ENCODE results near the gene FAM227B.
A peak's percentile ranks its signal among the peaks of the same experiment; 100 is the strongest.

FAM227B gene

GRCh38 chr15:49644364-49644794, 23.8 kb upstream of the FAM227B start:
- H2BK15ac ChIP-seq (replicated peaks; ENCODE audit: low read depth), result no peak overlapping the region
- H3K79me1 ChIP-seq (ENCODE audit: low read length), result no peaks in the 10 kb centered on the region
- no peak overlapping the region for H2BK120ac ChIP-seq (ENCODE audit: low read depth, low read length)
- no peak overlapping the region for H3K27ac ChIP-seq (ENCODE audit: low read depth, low read length)
- H4K5ac ChIP-seq (ENCODE audit: low read length), result no peak overlapping the region
- H3K56ac ChIP-seq (ENCODE audit: low read length), result no peak overlapping the region
- H3K4ac ChIP-seq (ENCODE audit: low read depth, low read length), result no peak overlapping the region
- H3K18ac ChIP-seq (ENCODE audit: low read length), result no peak overlapping the region
- H3K79me2 ChIP-seq (ENCODE audit: control insufficient read depth, insufficient read depth, low read length), result no peaks in the 10 kb centered on the region
- no CpG with 5 or more reads among the region's 1 CpG for WGBS (ENCODE audit: extremely low coverage, insufficient coverage, low lambda C conversion rate)
- H3K4me1 ChIP-seq (ENCODE audit: control insufficient read depth, low read depth, low read length), result peaks cover 6% of the 10 kb centered on the region
- no peaks in the 10 kb centered on the region for H3K36me3 ChIP-seq (ENCODE audit: control insufficient read depth, insufficient read depth, low read length)
- no peak overlapping the region for H3K9ac ChIP-seq (ENCODE audit: low read length)
- no peak overlapping the region for H3K23ac ChIP-seq (ENCODE audit: low read length)
- no peak overlapping the region for H3K4me2 ChIP-seq (ENCODE audit: low read length)
- peak; percentile 59 for DNase-seq
- H4K8ac ChIP-seq (ENCODE audit: low read depth, low read length), result no peak overlapping the region
- no peak overlapping the region for H2BK5ac ChIP-seq (ENCODE audit: low read length)
- H3K27me3 ChIP-seq (ENCODE audit: insufficient read depth, low read length, poor library complexity), result no peaks in the 10 kb centered on the region
- no peak overlapping the region for H3K4me3 ChIP-seq (ENCODE audit: low read length)
- H2AK5ac ChIP-seq (ENCODE audit: low read length), result no peak overlapping the region

- Histone ChIP-seq H3K4me3 (ENCODE audit: low read length) (no peak overlapping the region), H3K79me2 (ENCODE audit: control insufficient read depth, insufficient read depth, low read length) (no peaks in the 10 kb centered on the region), H3K56ac (ENCODE audit: low read length) (no peak overlapping the region), H3K9ac (ENCODE audit: low read length) (no peak overlapping the region), H3K79me1 (ENCODE audit: low read length) (no peaks in the 10 kb centered on the region), H3K27ac (ENCODE audit: low read depth, low read length) (no peak overlapping the region), H3K27me3 (ENCODE audit: insufficient read depth, low read length, poor library complexity) (no peaks in the 10 kb centered on the region), H4K5ac (ENCODE audit: low read length) (no peak overlapping the region), H3K4me2 (ENCODE audit: low read length) (no peak overlapping the region), H3K36me3 (ENCODE audit: control insufficient read depth, insufficient read depth, low read length) (no peaks in the 10 kb centered on the region), H2BK5ac (ENCODE audit: low read length) (no peak overlapping the region), H2BK15ac (replicated peaks; ENCODE audit: low read depth) (no peak overlapping the region), H3K18ac (ENCODE audit: low read length) (no peak overlapping the region), H2BK120ac (ENCODE audit: low read depth, low read length) (no peak overlapping the region), H2AK5ac (ENCODE audit: low read length) (no peak overlapping the region), H3K4ac (ENCODE audit: low read depth, low read length) (no peak overlapping the region), H3K4me1 (ENCODE audit: control insufficient read depth, low read depth, low read length) (no peaks in the 10 kb centered on the region), H3K23ac (ENCODE audit: low read length) (no peak overlapping the region), H4K8ac (ENCODE audit: low read depth, low read length) (no peak overlapping the region)
- DNase-seq, result peak; percentile 26
- no CpG with 5 or more reads among the region's 4 CpGs for WGBS (ENCODE audit: extremely low coverage, insufficient coverage, low lambda C conversion rate)
These were observed 17.2 kb upstream of the FAM227B start for GRCh38 chr15:49637857-49638256.

GRCh38 chr15:49628379-49628778, 7.8 kb upstream of the FAM227B start:
- no peak overlapping the region for H3K9ac ChIP-seq (ENCODE audit: low read length)
- no peak overlapping the region for H4K5ac ChIP-seq (ENCODE audit: low read length)
- H3K4me3 ChIP-seq (ENCODE audit: low read length), result no peak overlapping the region
- no peak overlapping the region for H3K56ac ChIP-seq (ENCODE audit: low read length)
- no peak overlapping the region for H3K4ac ChIP-seq (ENCODE audit: low read depth, low read length)
- no peak overlapping the region for H2BK15ac ChIP-seq (replicated peaks; ENCODE audit: low read depth)
- no peak overlapping the region for H3K4me2 ChIP-seq (ENCODE audit: low read length)
- WGBS (ENCODE audit: extremely low coverage, insufficient coverage, low lambda C conversion rate), result no CpG with 5 or more reads among the region's 2 CpGs
- H3K4me1 ChIP-seq (ENCODE audit: control insufficient read depth, low read depth, low read length), result no peaks in the 10 kb centered on the region
- peaks cover 6% of the 10 kb centered on the region for H3K79me1 ChIP-seq (ENCODE audit: low read length)
- DNase-seq, result no peak
- no peak overlapping the region for H3K27ac ChIP-seq (ENCODE audit: low read depth, low read length)
- no peak overlapping the region for H2AK5ac ChIP-seq (ENCODE audit: low read length)
- H3K18ac ChIP-seq (ENCODE audit: low read length), result no peak overlapping the region
- peaks cover 4% of the 10 kb centered on the region for H3K79me2 ChIP-seq (ENCODE audit: control insufficient read depth, insufficient read depth, low read length)
- no peak overlapping the region for H4K8ac ChIP-seq (ENCODE audit: low read depth, low read length)
- no peak overlapping the region for H2BK120ac ChIP-seq (ENCODE audit: low read depth, low read length)
- H2BK5ac ChIP-seq (ENCODE audit: low read length), result no peak overlapping the region
- no peaks in the 10 kb centered on the region for H3K27me3 ChIP-seq (ENCODE audit: insufficient read depth, low read length, poor library complexity)
- H3K36me3 ChIP-seq (ENCODE audit: control insufficient read depth, insufficient read depth, low read length), result peaks cover 3% of the 10 kb centered on the region
- H3K23ac ChIP-seq (ENCODE audit: low read length), result no peak overlapping the region

- Histone ChIP-seq H3K56ac (ENCODE audit: low read length) (no peak overlapping the region), H4K8ac (ENCODE audit: low read depth, low read length) (no peak overlapping the region), H3K4me2 (ENCODE audit: low read length) (no peak overlapping the region), H3K27ac (ENCODE audit: low read depth, low read length) (no peak overlapping the region), H3K9ac (ENCODE audit: low read length) (no peak overlapping the region), H3K4me1 (ENCODE audit: control insufficient read depth, low read depth, low read length) (no peaks in the 10 kb centered on the region), H2BK120ac (ENCODE audit: low read depth, low read length) (no peak overlapping the region), H3K23ac (ENCODE audit: low read length) (no peak overlapping the region), H3K18ac (ENCODE audit: low read length) (no peak overlapping the region), H3K36me3 (ENCODE audit: control insufficient read depth, insufficient read depth, low read length) (peaks cover 3% of the 10 kb centered on the region), H3K79me2 (ENCODE audit: control insufficient read depth, insufficient read depth, low read length) (peaks cover 9% of the 10 kb centered on the region), H2BK5ac (ENCODE audit: low read length) (no peak overlapping the region), H3K27me3 (ENCODE audit: insufficient read depth, low read length, poor library complexity) (no peaks in the 10 kb centered on the region), H2AK5ac (ENCODE audit: low read length) (no peak overlapping the region), H3K79me1 (ENCODE audit: low read length) (peaks cover 9% of the 10 kb centered on the region), H2BK15ac (replicated peaks; ENCODE audit: low read depth) (no peak overlapping the region), H3K4ac (ENCODE audit: low read depth, low read length) (no peak overlapping the region), H4K5ac (ENCODE audit: low read length) (no peak overlapping the region), H3K4me3 (ENCODE audit: low read length) (no peak overlapping the region)
- DNase-seq, result no peak
- no CpG with 5 or more reads among the region's 1 CpG for whole genome bisulfite sequencing (ENCODE audit: extremely low coverage, insufficient coverage, low lambda C conversion rate)
These were observed 6.8 kb upstream of the FAM227B start for GRCh38 chr15:49627407-49627877.

- Histone ChIP-seq H2BK5ac (ENCODE audit: low read length) (no peak overlapping the region), H3K56ac (ENCODE audit: low read length) (no peak overlapping the region), H3K4me3 (ENCODE audit: low read length) (peak overlapping the region; percentile 2), H3K79me2 (ENCODE audit: control insufficient read depth, insufficient read depth, low read length) (peaks cover 14% of the 10 kb centered on the region), H3K23ac (ENCODE audit: low read length) (no peak overlapping the region), H2AK5ac (ENCODE audit: low read length) (no peak overlapping the region), H3K4ac (ENCODE audit: low read depth, low read length) (no peak overlapping the region), H3K4me2 (ENCODE audit: low read length) (no peak overlapping the region), H3K9ac (ENCODE audit: low read length) (no peak overlapping the region), H2BK15ac (replicated peaks; ENCODE audit: low read depth) (no peak overlapping the region), H3K27me3 (ENCODE audit: insufficient read depth, low read length, poor library complexity) (no peaks in the 10 kb centered on the region), H3K36me3 (ENCODE audit: control insufficient read depth, insufficient read depth, low read length) (peaks cover 3% of the 10 kb centered on the region), H2BK120ac (ENCODE audit: low read depth, low read length) (no peak overlapping the region), H3K27ac (ENCODE audit: low read depth, low read length) (no peak overlapping the region), H3K18ac (ENCODE audit: low read length) (no peak overlapping the region), H3K79me1 (ENCODE audit: low read length) (peaks cover 11% of the 10 kb centered on the region), H3K4me1 (ENCODE audit: control insufficient read depth, low read depth, low read length) (no peaks in the 10 kb centered on the region), H4K5ac (ENCODE audit: low read length) (no peak overlapping the region), H4K8ac (ENCODE audit: low read depth, low read length) (no peak overlapping the region)
- peak; percentile 16 for DNase-seq
- no CpG with 5 or more reads among the region's 5 CpGs for WGBS (ENCODE audit: extremely low coverage, insufficient coverage, low lambda C conversion rate)
These were observed 4.9 kb upstream of the FAM227B start for GRCh38 chr15:49625460-49626036.

GRCh38 chr15:49624056-49624455, 3.4 kb upstream of the FAM227B start:
- Histone ChIP-seq H3K79me2 (ENCODE audit: control insufficient read depth, insufficient read depth, low read length) (peaks cover 14% of the 10 kb centered on the region), H3K4me1 (ENCODE audit: control insufficient read depth, low read depth, low read length) (no peaks in the 10 kb centered on the region), H3K27me3 (ENCODE audit: insufficient read depth, low read length, poor library complexity) (no peaks in the 10 kb centered on the region), H3K4me2 (ENCODE audit: low read length) (no peak overlapping the region), H4K8ac (ENCODE audit: low read depth, low read length) (no peak overlapping the region), H3K9ac (ENCODE audit: low read length) (no peak overlapping the region), H2BK15ac (replicated peaks; ENCODE audit: low read depth) (no peak overlapping the region), H3K4me3 (ENCODE audit: low read length) (no peak overlapping the region), H2BK5ac (ENCODE audit: low read length) (no peak overlapping the region), H2AK5ac (ENCODE audit: low read length) (no peak overlapping the region), H4K5ac (ENCODE audit: low read length) (no peak overlapping the region), H3K18ac (ENCODE audit: low read length) (no peak overlapping the region), H3K79me1 (ENCODE audit: low read length) (peaks cover 11% of the 10 kb centered on the region), H3K27ac (ENCODE audit: low read depth, low read length) (no peak overlapping the region), H3K23ac (ENCODE audit: low read length) (no peak overlapping the region), H3K4ac (ENCODE audit: low read depth, low read length) (no peak overlapping the region), H2BK120ac (ENCODE audit: low read depth, low read length) (no peak overlapping the region), H3K36me3 (ENCODE audit: control insufficient read depth, insufficient read depth, low read length) (peaks cover 3% of the 10 kb centered on the region), H3K56ac (ENCODE audit: low read length) (no peak overlapping the region)
- no CpG with 5 or more reads among the region's 2 CpGs for WGBS (ENCODE audit: extremely low coverage, insufficient coverage, low lambda C conversion rate)
- DNase-seq, result no peak
